H1 (cell line): ENCODE measurements around the gene CORIN. TPM values are rescaled to one million over a fixed set of nuclear protein-coding genes. Genes with fewer than 3 reads are reported as not detected.

Experiments
- KDM4A ChIP-seq: IDR thresholded peaks from one replicate; pipeline ENCODE4 v1.7.1; 2012; ENCODE audit warnings: low read depth, mild to moderate bottlenecking, moderate library complexity, low read length, inconsistent platforms; ENCODE audit not compliant: severe bottlenecking
- KDM5A ChIP-seq: fragments of 200-600 bp; IDR thresholded peaks from 2 replicates; pipeline ENCODE4 v1.7.1; 2012; ENCODE audit warnings: mild to moderate bottlenecking, low read length, inconsistent platforms, mixed read lengths
- TEAD4 ChIP-seq: IDR thresholded peaks from 2 replicates; pipeline ENCODE4 v1.6.1; 2012; ENCODE audit warnings: low read depth, low read length, inconsistent platforms, mixed read lengths
- polyA plus RNA-seq, 7 experiments: library from polyadenylated mRNA; depleted of rRNA in 3 of 7; stranded (reverse) in 5 of 7; unstranded in 2 of 7; fragments of >200 nt in 5 of 7; fragments of 200-250 nt in 2 of 7; gene quantifications; 1 replicate in 5 of 7; 2 replicates in 1 of 7; 4 replicates in 1 of 7; pipeline versions ENCODE4 v1.2.1 to v1.2.3, GENCODE V29; 2011 to 2013; ENCODE audit warnings: missing spikeins in 2 of 7, mixed read lengths in 2 of 7
- total RNA-seq: library from RNA; stranded (reverse); fragmentation: NEBNext Ultra II Directional; extraction: Animal tissue kit (Norgen Biotek cat#: 25700); gene quantifications from 2 replicates; pipeline ENCODE4 v1.2.1, GENCODE V29; 2021
- TF ChIP-seq, protein P1 (sequence below): IDR thresholded peaks from 2 replicates; pipeline ENCODE4 v1.6.1; 2011; ENCODE audit warnings: low read length, improper control_type of control experiment

Gene CORIN
- total and polyA plus RNA-seq, 2 of the 8 experiments (the other 6 are each of a cell fraction or from before 2014, with no cell fraction given), result 0.09 to 0.32 TPM

DNA sequence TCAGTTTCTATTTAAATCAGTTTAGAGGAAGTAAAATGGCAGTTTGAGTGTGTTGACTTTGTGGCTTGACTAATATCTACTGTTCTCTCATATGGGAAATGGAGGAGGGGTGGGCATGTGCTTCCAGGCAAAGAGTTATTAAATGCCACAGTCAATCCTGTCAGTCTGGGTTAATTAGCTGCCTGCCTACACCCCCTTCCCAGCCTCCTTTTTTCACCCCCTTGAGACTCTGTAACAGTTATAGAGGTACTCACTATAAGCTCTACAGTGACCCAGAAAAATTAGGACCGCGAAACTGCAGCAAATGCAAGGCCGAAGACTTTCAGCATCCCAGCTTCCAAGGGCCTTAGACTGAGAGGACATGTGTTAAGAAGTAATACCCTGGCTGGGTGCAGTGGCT lies 165.2 kb downstream of the CORIN start (continued):
- TF ChIP-seq, protein P1, sequence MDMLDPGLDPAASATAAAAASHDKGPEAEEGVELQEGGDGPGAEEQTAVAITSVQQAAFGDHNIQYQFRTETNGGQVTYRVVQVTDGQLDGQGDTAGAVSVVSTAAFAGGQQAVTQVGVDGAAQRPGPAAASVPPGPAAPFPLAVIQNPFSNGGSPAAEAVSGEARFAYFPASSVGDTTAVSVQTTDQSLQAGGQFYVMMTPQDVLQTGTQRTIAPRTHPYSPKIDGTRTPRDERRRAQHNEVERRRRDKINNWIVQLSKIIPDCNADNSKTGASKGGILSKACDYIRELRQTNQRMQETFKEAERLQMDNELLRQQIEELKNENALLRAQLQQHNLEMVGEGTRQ, result no peak
- TF ChIP-seq TEAD4, result no peak
- TF ChIP-seq KDM5A, result no peak
- TF ChIP-seq KDM4A, result no peak
